Stimulated activated CD8-positive, alpha-beta memory T cell treated with anti-CD3 and anti-CD28 coated beads, Interleukin-2, amount 100 ng/mL, for 1 hour (primary cell): ENCODE measurements around the gene CSF3.

Experiments used
- DNase-seq, 2 donors: peaks; one replicate each; pipeline ENCODE4 v3.0.0-alpha.2; 2020; ENCODE audit warnings: low read depth in 2 of 2

Gene CSF3

GRCh38 chr17:40023590-40024292 lies 8.5 kb downstream of the CSF3 start:
- DNase-seq, result no peak

GRCh38 chr17:40024901-40025300 lies 9.7 kb downstream of the CSF3 start:
- DNase-seq, result no peak

- DNase-seq, result no peak
Observed at GRCh38 chr17:40025559-40025958, 10.3 kb downstream of the CSF3 start.

GRCh38 chr17:40025991-40026815 lies 11.0 kb downstream of the CSF3 start:
- peak in 1 of 2 donors; percentile 7 for DNase-seq

- peak; percentile 59 for DNase-seq
Observed at GRCh38 chr17:40026816-40027613, 11.8 kb downstream of the CSF3 start.

GRCh38 chr17:40027614-40028012 lies 12.4 kb downstream of the CSF3 start:
- no peak for DNase-seq

- no peak for DNase-seq
Observed at GRCh38 chr17:40028595-40028994, 13.4 kb downstream of the CSF3 start.

GRCh38 chr17:40031706-40032105 lies 16.5 kb downstream of the CSF3 start:
- DNase-seq, result no peak

- no peak for DNase-seq
Observed at GRCh38 chr17:40032322-40033320, 17.4 kb downstream of the CSF3 start.

- DNase-seq, result no peak
Observed at GRCh38 chr17:40033339-40033738, 18.1 kb downstream of the CSF3 start.

- DNase-seq, result no peak
Observed at GRCh38 chr17:40034426-40035161, 19.4 kb downstream of the CSF3 start.

GRCh38 chr17:40035162-40035559 lies 19.9 kb downstream of the CSF3 start:
- DNase-seq, result no peak

GRCh38 chr17:40038882-40039513 lies 23.8 kb downstream of the CSF3 start:
- no peak for DNase-seq

- DNase-seq, result no peak
Observed at GRCh38 chr17:40041196-40041595, 26.0 kb downstream of the CSF3 start.

- no peak for DNase-seq
Observed at GRCh38 chr17:40056379-40057015, 41.3 kb downstream of the CSF3 start.

- no peak for DNase-seq
Observed at GRCh38 chr17:40058186-40058784, 43.0 kb downstream of the CSF3 start.

GRCh38 chr17:40058865-40059264 lies 43.6 kb downstream of the CSF3 start:
- DNase-seq, result no peak

- no peak for DNase-seq
Observed at GRCh38 chr17:40059729-40060475, 44.7 kb downstream of the CSF3 start.
